H1 (cell line): ENCODE data around the gene RUNX1. TPM values are rescaled to one million over a fixed set of nuclear protein-coding genes. Genes with fewer than 3 reads are reported as not detected.

Experiments
- RAD21 ChIP-seq, 2 experiments: IDR thresholded peaks in 1 of 2; conservative IDR thresholded peaks in 1 of 2; 2 replicates each; pipeline ENCODE4 v1.6.1; 2011; ENCODE audit warnings: low read depth in 2 of 2, low read length in 2 of 2, improper control_type of control experiment in 1 of 2, inconsistent platforms in 1 of 2, mild to moderate bottlenecking in 1 of 2, moderate library complexity in 1 of 2
- RBBP5 ChIP-seq: IDR thresholded peaks from 2 replicates; pipeline ENCODE4 v1.7.1; 2012; ENCODE audit warnings: low read depth, mild to moderate bottlenecking, inconsistent platforms, low read length, moderate library complexity, borderline replicate concordance
- polyA plus RNA-seq, 7 experiments: library from polyadenylated mRNA; depleted of rRNA in 3 of 7; stranded (reverse) in 5 of 7; unstranded in 2 of 7; fragments of >200 nt in 5 of 7; fragments of 200-250 nt in 2 of 7; gene quantifications; 1 replicate in 5 of 7; 2 replicates in 1 of 7; 4 replicates in 1 of 7; pipeline versions ENCODE4 v1.2.1 to v1.2.3, GENCODE V29; 2011 to 2013; ENCODE audit warnings: missing spikeins in 2 of 7, mixed read lengths in 2 of 7
- total RNA-seq: library from RNA; stranded (reverse); fragmentation: NEBNext Ultra II Directional; extraction: Animal tissue kit (Norgen Biotek cat#: 25700); gene quantifications from 2 replicates; pipeline ENCODE4 v1.2.1, GENCODE V29; 2021
- TF ChIP-seq, protein P1 (sequence below): IDR thresholded peaks from 2 replicates; pipeline ENCODE4 v1.6.1; 2012; ENCODE audit warnings: inconsistent platforms

Gene RUNX1
- total and polyA plus RNA-seq, 2 of the 8 experiments (the other 6 are each of a cell fraction or from before 2014, with no cell fraction given): 0.20 to 0.60 TPM

DNA sequence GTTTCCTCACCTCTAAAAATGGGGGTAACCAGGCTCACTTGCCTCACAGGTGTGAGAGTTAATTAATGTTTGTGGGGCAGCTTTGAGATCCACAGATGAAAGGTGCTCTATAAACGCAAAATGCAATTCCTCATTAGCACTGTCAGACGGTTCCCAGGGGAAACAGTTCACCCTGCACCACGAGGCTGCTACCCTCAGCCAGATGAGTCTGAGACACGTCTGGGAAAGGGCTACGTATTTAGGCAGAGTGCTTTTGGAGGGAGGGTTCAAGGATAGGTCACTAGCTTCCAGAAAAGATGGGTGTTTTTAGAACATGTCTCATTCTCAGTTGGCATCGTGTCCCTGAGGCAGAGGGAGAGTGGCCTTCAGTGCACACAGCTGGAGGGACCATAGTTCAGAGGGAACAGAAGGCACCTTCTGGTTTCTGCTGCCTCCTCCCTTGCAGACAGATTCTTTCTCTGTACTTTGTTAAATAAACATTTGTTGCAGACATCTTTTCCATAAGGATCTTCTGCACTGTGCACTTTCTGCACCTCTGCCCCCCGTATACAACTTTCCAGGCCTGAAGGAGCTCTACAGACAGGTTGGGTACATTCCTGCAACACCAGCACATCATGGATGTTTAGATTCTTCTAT is 240.4 kb downstream of the RUNX1 start (continued):
- TF ChIP-seq RBBP5 (no peak), RAD21 (IDR thresholded peaks at IDR 0.05 in 1 of 2, conservative IDR thresholded peaks at IDR 0.05 in 1 of 2; ENCODE audit: low read depth in 2 of 2, low read length in 2 of 2) (no peak)
- TF ChIP-seq, protein P1, sequence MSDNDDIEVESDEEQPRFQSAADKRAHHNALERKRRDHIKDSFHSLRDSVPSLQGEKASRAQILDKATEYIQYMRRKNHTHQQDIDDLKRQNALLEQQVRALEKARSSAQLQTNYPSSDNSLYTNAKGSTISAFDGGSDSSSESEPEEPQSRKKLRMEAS: no peak
- TF ChIP-seq, all 59 proteins: peak for 0
